ACC112 (cell line): ENCODE results near the gene C4orf50.

Source experiments
- H2AFZ ChIP-seq: fragments of 200-600 bp; sonication (generic); one replicate; pipeline ENCODE4 v1.6.0; 2017; ENCODE audit warnings: antibody characterized with exemption, low read length; ENCODE audit not compliant: unreplicated experiment
- H3K27ac ChIP-seq: fragments of 200-600 bp; sonication (generic); 2 replicates; pipeline ENCODE4 v1.5.1; 2014; ENCODE audit warnings: low read depth, mild to moderate bottlenecking, antibody characterized with exemption, low read length, moderate library complexity
- H3K27me3 ChIP-seq: fragments of 200-600 bp; sonication (generic); 2 replicates; pipeline ENCODE4 v1.6.1; 2014; ENCODE audit warnings: mild to moderate bottlenecking, antibody characterized with exemption, low read length, moderate library complexity, mixed read lengths; ENCODE audit not compliant: insufficient read depth
- H3K36me3 ChIP-seq: fragments of 200-600 bp; sonication (generic); 2 replicates; pipeline ENCODE4 v1.6.1; 2016; ENCODE audit warnings: mild to moderate bottlenecking, antibody characterized with exemption, low read length, moderate library complexity, mixed read lengths; ENCODE audit not compliant: insufficient read depth
- H3K4me1 ChIP-seq: fragments of 200-600 bp; sonication (generic); one replicate; pipeline ENCODE4 v1.6.1; 2016; ENCODE audit warnings: low read length, mixed read lengths; ENCODE audit not compliant: insufficient read depth, unreplicated experiment, control insufficient read depth
- H3K4me3 ChIP-seq: fragments of 200-600 bp; sonication (generic); 2 replicates; pipeline ENCODE4 v1.5.1; 2014; ENCODE audit warnings: mild to moderate bottlenecking, low read depth, low read length
- H3K79me2 ChIP-seq: fragments of 200-600 bp; sonication (generic); one replicate; pipeline ENCODE4 v1.6.0; 2016; ENCODE audit warnings: low read length; ENCODE audit not compliant: control insufficient read depth, unreplicated experiment, insufficient read depth

Gene C4orf50

DNA sequence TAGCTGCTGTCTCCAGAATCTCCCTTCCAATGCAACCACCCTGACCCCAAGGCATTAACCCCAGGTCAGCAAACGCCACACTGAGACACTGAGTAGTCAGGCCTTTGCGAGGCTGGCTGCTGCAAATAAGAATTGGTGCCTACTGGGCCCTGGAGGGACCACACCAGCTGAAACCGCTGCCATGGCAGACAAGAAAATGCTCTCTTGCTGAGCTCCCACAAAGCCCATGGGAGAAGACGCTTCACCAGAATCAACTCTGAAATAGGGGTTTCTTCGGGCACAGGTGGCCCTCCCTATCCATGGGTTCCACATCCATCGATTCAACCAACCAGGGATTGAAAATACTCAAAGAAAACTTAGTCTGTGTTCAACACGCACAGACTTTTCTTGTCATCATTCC is 98.7 kb downstream of the C4orf50 start:
- H2AFZ ChIP-seq = no peak overlapping the region
- H3K27ac ChIP-seq = no peak overlapping the region
- no peaks in the 10 kb centered on the region for H3K36me3 ChIP-seq
- H3K4me1 ChIP-seq = no peaks in the 10 kb centered on the region
- H3K79me2 ChIP-seq = no peaks in the 10 kb centered on the region
- H3K27me3 ChIP-seq = peaks cover 40% of the 10 kb centered on the region
- no peak overlapping the region for H3K4me3 ChIP-seq

DNA sequence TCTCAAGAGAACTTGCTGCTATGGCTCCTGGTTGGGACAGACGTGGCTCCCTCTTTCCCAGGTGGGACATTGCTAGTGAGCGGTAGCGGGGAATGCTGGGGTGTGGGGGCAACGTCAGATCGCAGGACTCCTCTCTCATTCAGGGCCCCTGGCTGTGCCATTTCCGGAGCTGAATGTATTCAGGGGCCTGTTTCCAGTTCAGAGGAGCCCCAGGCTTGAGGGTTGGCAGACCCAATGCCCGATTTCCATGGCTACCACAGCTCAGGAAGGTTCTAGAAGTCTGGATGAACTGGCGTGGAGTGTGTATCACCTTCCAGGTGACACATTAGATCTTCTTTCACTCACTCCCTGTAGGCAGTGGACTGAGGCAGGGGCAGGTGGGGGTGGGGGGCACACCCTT is 99.2 kb downstream of the C4orf50 start:
- Histone ChIP-seq H3K79me2 (no peaks in the 10 kb centered on the region), H3K27ac (no peak overlapping the region), H3K4me3 (no peak overlapping the region), H3K4me1 (no peaks in the 10 kb centered on the region), H2AFZ (no peak overlapping the region), H3K36me3 (no peaks in the 10 kb centered on the region), H3K27me3 (peaks cover 40% of the 10 kb centered on the region)

DNA sequence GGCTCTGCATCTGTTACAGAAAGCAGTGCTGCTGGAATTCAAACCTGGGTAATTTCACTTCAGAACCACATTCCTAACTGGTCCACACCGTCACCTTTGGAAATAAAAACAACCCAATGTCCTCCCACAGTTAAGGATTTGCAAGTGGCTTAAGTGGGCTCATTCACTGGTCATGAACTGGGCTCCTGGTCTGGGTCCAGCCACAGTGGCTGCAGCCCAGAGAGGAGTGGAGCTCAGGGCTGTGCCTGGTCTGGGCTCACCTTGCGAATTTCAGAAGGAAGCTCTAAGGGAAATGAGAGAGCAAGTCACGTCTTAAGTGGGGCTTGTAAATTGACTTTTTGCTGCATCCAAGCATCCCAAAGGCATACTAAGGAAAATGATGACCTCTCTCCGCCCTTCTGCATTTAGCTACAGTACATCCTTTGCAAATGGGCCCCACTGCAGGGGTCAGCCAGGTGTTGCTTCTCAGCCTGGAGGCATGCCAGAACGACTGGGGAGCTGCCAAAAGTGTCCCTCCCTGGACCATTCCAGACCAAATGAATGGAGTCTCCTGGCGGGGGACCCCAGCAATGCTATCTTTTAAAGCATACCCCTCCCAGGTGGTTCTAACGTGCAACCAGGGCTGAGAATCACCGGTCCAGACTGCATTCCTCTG is 99.8 kb downstream of the C4orf50 start:
- H3K27me3 ChIP-seq = peaks cover 41% of the 10 kb centered on the region
- no peak overlapping the region for H2AFZ ChIP-seq
- H3K79me2 ChIP-seq = no peaks in the 10 kb centered on the region
- no peaks in the 10 kb centered on the region for H3K4me1 ChIP-seq
- H3K4me3 ChIP-seq = no peak overlapping the region
- H3K36me3 ChIP-seq = no peaks in the 10 kb centered on the region
- H3K27ac ChIP-seq = no peak overlapping the region

DNA sequence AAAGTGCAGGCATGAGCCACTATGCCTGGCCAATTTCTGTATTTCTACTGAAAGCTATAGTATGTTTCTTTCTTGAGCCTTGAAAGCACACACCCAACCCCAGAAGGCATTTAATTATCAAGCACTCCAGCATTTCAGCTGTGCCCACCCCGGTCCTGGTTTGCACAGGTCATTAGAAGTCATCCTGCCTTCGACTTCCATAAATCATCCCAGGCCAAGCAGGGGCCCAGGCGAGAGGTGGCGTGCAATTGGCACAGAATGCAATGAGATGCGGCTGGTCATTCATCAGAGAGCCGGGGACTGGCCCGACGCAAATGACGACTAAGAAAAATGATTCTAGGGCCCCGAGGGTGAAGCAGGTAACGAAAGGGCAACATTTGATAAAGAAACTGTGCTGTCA is 100.6 kb downstream of the C4orf50 start:
- peaks cover 41% of the 10 kb centered on the region for H3K27me3 ChIP-seq
- H3K4me3 ChIP-seq = no peak overlapping the region
- H3K4me1 ChIP-seq = no peaks in the 10 kb centered on the region
- H3K27ac ChIP-seq = no peak overlapping the region
- no peaks in the 10 kb centered on the region for H3K36me3 ChIP-seq
- no peaks in the 10 kb centered on the region for H3K79me2 ChIP-seq
- no peak overlapping the region for H2AFZ ChIP-seq

DNA sequence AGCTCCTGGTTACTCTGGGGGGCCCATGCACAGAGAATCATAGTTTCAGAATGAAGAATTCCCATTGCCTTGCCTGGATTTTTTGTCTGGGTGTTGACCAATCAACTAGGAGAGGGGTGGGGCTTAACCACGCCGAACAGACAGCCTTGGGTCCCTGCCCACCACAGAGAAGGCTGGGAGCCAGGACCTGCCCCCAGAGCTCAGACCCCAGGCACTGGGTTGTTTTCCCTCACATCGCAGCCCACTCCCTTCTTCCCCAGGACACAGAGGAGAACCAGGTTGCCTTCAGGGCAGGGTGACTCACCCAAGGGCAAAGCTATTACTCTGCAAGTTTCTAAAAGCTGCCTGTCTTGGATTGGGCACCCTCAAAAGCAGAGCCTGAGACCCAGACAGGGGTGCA is 102.0 kb downstream of the C4orf50 start:
- H3K27ac ChIP-seq = no peak overlapping the region
- no peaks in the 10 kb centered on the region for H3K4me1 ChIP-seq
- H3K36me3 ChIP-seq = no peaks in the 10 kb centered on the region
- H3K79me2 ChIP-seq = no peaks in the 10 kb centered on the region
- H3K27me3 ChIP-seq = peaks cover 28% of the 10 kb centered on the region
- H2AFZ ChIP-seq = no peak overlapping the region
- no peak overlapping the region for H3K4me3 ChIP-seq

DNA sequence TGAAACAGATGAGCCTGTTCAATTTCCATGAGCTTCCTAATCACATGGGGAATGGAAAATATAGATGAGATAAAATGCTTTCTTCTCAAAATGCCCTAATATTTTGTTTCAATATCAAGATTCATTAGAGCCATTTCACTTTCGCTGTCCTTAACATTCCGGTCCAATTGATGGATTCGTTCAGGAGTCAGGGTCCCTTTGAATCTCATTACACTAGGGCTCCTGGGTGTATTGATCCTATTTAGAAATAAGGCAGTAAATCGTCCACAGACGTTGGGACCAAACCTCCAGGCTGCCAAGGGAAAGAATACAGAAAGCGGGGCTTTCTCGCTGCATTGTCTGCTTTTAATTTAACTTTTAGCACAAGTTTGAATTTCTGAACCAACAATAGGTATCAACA is 104.8 kb downstream of the C4orf50 start:
- Histone ChIP-seq H3K79me2 (no peaks in the 10 kb centered on the region), H3K27me3 (peaks cover 31% of the 10 kb centered on the region), H3K4me1 (no peaks in the 10 kb centered on the region), H3K27ac (no peak overlapping the region), H3K4me3 (no peak overlapping the region), H3K36me3 (no peaks in the 10 kb centered on the region), H2AFZ (no peak overlapping the region)

DNA sequence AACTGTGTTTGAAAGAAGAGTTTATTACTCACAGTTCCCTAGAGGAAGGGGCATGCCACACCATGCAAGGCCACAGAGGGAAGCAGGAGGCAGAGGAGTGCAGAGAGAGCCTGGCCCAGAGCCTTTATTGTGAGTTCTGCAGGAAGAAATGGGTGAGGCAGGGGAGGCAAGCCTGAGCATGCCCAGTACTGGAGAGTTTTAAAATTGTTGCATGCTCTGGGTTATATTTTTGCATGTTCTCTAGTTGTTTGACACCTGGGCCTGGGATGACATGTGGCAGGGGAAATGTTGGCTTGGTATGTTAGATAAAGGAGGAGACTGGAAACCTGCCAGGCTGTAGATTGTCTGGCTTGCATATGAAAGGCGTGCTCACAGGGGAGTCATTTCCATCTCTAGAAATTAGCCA is 105.6 kb downstream of the C4orf50 start:
- H3K27ac ChIP-seq = no peak overlapping the region
- no peaks in the 10 kb centered on the region for H3K4me1 ChIP-seq
- no peaks in the 10 kb centered on the region for H3K36me3 ChIP-seq
- H3K27me3 ChIP-seq = peaks cover 34% of the 10 kb centered on the region
- H3K79me2 ChIP-seq = no peaks in the 10 kb centered on the region
- H2AFZ ChIP-seq = no peak overlapping the region
- no peak overlapping the region for H3K4me3 ChIP-seq

DNA sequence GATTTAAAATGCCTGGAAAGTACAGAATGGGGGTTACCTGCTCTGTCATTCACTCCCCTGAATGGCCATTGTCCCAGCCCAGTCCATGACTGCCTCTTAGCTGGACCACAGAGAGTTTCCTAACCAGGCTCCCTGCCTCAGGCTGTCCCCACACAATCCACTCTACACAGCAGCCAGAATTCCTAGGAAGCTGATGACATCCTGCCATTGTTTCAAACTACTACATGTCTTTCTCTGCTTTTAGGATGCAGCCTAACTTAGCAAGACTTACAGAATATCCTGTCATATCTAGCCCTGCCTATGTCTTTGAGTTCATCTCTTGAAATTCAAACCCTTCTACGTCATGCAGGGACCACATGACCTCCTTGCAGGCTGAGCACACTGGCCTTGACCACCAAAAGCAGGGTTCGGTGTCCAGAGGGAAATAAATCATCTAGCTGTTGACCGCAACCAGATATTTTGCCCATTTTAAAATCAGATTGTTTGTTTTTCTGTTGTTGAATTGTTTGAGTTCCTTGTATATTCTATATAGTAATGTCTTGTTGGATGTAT is 109.3 kb downstream of the C4orf50 start:
- Histone ChIP-seq H3K27me3 (peaks cover 51% of the 10 kb centered on the region), H3K4me1 (no peaks in the 10 kb centered on the region), H2AFZ (no peak overlapping the region), H3K36me3 (no peaks in the 10 kb centered on the region), H3K79me2 (no peaks in the 10 kb centered on the region), H3K4me3 (no peak overlapping the region), H3K27ac (no peak overlapping the region)

DNA sequence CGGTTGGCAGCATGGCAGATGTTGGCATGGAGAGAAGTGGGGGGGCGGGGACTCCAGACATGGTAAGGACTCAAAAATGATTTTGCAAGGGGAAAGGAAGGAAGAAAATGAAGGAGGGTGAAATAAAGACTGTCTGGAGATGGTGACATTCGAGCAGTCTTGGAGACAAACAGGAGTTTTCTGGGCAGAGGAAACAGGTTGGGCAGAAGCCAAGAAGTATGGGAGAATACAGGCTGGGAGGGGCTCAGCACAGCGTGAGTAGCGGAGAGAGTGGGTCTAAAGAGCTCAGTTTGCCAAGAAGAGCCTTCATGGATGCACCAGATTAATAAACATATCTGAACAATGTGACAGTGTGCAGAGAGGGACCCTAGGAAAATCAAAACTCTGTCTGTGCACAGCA is 112.0 kb downstream of the C4orf50 start:
- Histone ChIP-seq H3K27me3 (peaks cover 71% of the 10 kb centered on the region), H3K79me2 (no peaks in the 10 kb centered on the region), H3K4me3 (no peak overlapping the region), H2AFZ (no peak overlapping the region), H3K36me3 (no peaks in the 10 kb centered on the region), H3K27ac (no peak overlapping the region), H3K4me1 (no peaks in the 10 kb centered on the region)

DNA sequence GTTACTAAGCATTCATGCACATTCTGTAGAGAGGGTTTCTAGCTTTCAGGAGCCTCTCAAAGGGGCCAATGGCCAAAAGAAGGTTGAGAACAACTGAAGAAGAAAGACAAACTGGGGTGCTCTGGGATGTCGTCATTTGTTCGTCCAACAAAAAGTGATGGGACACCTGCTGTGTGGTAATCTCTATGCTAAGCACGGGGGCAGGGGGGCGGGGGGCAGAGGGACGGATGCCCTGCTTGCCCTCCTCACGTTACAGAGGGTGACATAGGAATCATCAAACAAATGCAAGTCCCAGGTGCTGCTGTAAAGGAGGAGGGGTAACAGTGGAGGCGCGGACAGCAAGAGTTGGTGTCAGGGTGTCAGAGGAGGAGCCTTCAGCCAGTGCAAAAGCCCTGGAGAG is 112.5 kb downstream of the C4orf50 start:
- Histone ChIP-seq H3K27me3 (peaks cover 75% of the 10 kb centered on the region), H3K4me1 (no peaks in the 10 kb centered on the region), H3K36me3 (no peaks in the 10 kb centered on the region), H3K4me3 (no peak overlapping the region), H2AFZ (no peak overlapping the region), H3K27ac (no peak overlapping the region), H3K79me2 (no peaks in the 10 kb centered on the region)

DNA sequence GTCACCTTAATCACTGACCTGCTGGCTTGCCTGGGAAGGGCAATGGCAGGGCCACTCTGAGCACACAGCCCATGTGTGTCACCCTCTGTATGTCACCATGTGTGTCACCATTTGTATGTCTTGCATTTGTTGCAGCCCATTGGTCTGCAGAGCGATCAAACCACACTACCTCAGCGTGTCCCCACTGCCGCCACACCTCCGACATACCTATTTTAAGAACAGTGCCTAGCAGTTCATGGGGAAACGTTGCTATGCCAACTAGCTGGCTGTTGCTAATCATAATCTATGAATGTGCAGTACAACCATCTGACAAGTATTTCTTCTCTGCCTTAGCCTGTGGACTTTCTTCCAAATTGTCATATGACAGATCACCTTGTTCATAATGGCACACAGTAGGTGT is 117.4 kb downstream of the C4orf50 start:
- Histone ChIP-seq H2AFZ (no peak overlapping the region), H3K27ac (no peak overlapping the region), H3K79me2 (no peaks in the 10 kb centered on the region), H3K4me1 (no peaks in the 10 kb centered on the region), H3K36me3 (no peaks in the 10 kb centered on the region), H3K4me3 (no peak overlapping the region), H3K27me3 (peaks cover 99% of the 10 kb centered on the region)
